ENCODE data around the gene TMEM59. TPM values are rescaled to one million over a fixed set of nuclear protein-coding genes. Genes with fewer than 3 reads are reported as not detected.
A peak's percentile ranks its signal among the peaks of the same experiment; 100 is the strongest.
"Not testable (repeated sequence)": the region's sequence is repeated elsewhere in the genome, so short reads cannot be mapped to it uniquely, and the experiment has no call there.

Gene TMEM59
- total RNA-seq (233 TPM), polyA plus RNA-seq (185 TPM)
- long read RNA-seq, donor 1, full-length matches to known transcripts: 37 of 37 reads
- long read RNA-seq, donor 1, partial matches to known transcripts: 0 of 37 reads
- long read RNA-seq, donor 1, other reads (novel, unspliced or antisense): 0 of 37 reads
- long read RNA-seq, donor 2, full-length matches to known transcripts: 379 of 418 reads
- long read RNA-seq, donor 2, partial matches to known transcripts: 33 of 418 reads
- long read RNA-seq, donor 2, other reads (novel, unspliced or antisense): 6 of 418 reads
- long read RNA-seq, donor 3, full-length matches to known transcripts: 166 of 200 reads
- long read RNA-seq, donor 3, partial matches to known transcripts: 0 of 200 reads
- long read RNA-seq, donor 3, other reads (novel, unspliced or antisense): 34 of 200 reads
- long read RNA-seq, donor 4, full-length matches to known transcripts: 86 of 99 reads
- long read RNA-seq, donor 4, partial matches to known transcripts: 0 of 99 reads
- long read RNA-seq, donor 4, other reads (novel, unspliced or antisense): 13 of 99 reads
- long read RNA-seq, donor 5, full-length matches to known transcripts: 212 of 256 reads
- long read RNA-seq, donor 5, partial matches to known transcripts: 5 of 256 reads
- long read RNA-seq, donor 5, other reads (novel, unspliced or antisense): 39 of 256 reads
- long read RNA-seq, donor 6, full-length matches to known transcripts: 86 of 100 reads
- long read RNA-seq, donor 6, partial matches to known transcripts: 0 of 100 reads
- long read RNA-seq, donor 6, other reads (novel, unspliced or antisense): 14 of 100 reads
- long read RNA-seq, donor 7, full-length matches to known transcripts: 341 of 370 reads
- long read RNA-seq, donor 7, partial matches to known transcripts: 21 of 370 reads
- long read RNA-seq, donor 7, other reads (novel, unspliced or antisense): 8 of 370 reads
- long read RNA-seq, donor 8, full-length matches to known transcripts: 73 of 80 reads
- long read RNA-seq, donor 8, partial matches to known transcripts: 0 of 80 reads
- long read RNA-seq, donor 8, other reads (novel, unspliced or antisense): 7 of 80 reads
- long read RNA-seq, donor 9, full-length matches to known transcripts: 130 of 148 reads
- long read RNA-seq, donor 9, partial matches to known transcripts: 5 of 148 reads
- long read RNA-seq, donor 9, other reads (novel, unspliced or antisense): 13 of 148 reads
- long read RNA-seq, donor 10, full-length matches to known transcripts: 127 of 150 reads
- long read RNA-seq, donor 10, partial matches to known transcripts: 13 of 150 reads
- long read RNA-seq, donor 10, other reads (novel, unspliced or antisense): 10 of 150 reads

- Histone ChIP-seq H3K36me3 (ENCODE audit: control insufficient read depth in 2 of 2, insufficient read depth in 2 of 2, low read length in 1 of 2) (peaks cover 0 to 6% of the 10 kb centered on the region in 2 donors), H3K9me3 (ENCODE audit: control insufficient read depth in 2 of 2, insufficient read depth in 1 of 2, low read length in 1 of 2) (no peaks in the 10 kb centered on the region), H3K4me1 (ENCODE audit: control insufficient read depth in 2 of 2, insufficient read depth in 2 of 2, low read length in 2 of 2) (peaks cover 10 to 14% of the 10 kb centered on the region in 2 donors), H3K27ac (ENCODE audit: low read depth in 1 of 2, low read length in 1 of 2) (peak within 1 kb of the TSS; percentile 89 to 100), H3K27me3 (ENCODE audit: control insufficient read depth in 2 of 2, insufficient read depth in 1 of 2, low read length in 1 of 2) (no peaks in the 10 kb centered on the region), H3K4me3 (ENCODE audit: low read length in 2 of 2) (peak within 1 kb of the TSS; percentile 66 to 77)
- peak; percentile 96 to 99 (median 98) for DNase-seq (ENCODE audit: low read depth in 6 of 9, low spot score in 9 of 9)
- WGBS: under 1% methylated on average over 59 of the region's 59 CpGs
These were observed at the start of gene TMEM59, which contains the start of gene TCEANC2 for GRCh38 chr1:54052934-54053744. Gene TMEM59 (minus strand): TSS chr1:54053204. CDS start chr1:54053188, 16 bp downstream. Gene TCEANC2 (plus strand): TSS chr1:54053608. CDS start chr1:54054423, 815 bp downstream.

- Histone ChIP-seq H3K4me1 (ENCODE audit: control insufficient read depth in 2 of 2, insufficient read depth in 2 of 2, low read length in 2 of 2) (peaks cover 0 to 2% of the 10 kb centered on the region in 2 donors), H3K4me3 (ENCODE audit: low read length in 2 of 2) (no peak overlapping the region), H3K27ac (ENCODE audit: low read depth in 1 of 2, low read length in 1 of 2) (no peak overlapping the region), H3K9me3 (ENCODE audit: control insufficient read depth in 2 of 2, insufficient read depth in 1 of 2, low read length in 1 of 2) (no peaks in the 10 kb centered on the region), H3K27me3 (ENCODE audit: control insufficient read depth in 2 of 2, insufficient read depth in 1 of 2, low read length in 1 of 2) (no peaks in the 10 kb centered on the region), H3K36me3 (ENCODE audit: control insufficient read depth in 2 of 2, insufficient read depth in 2 of 2, low read length in 1 of 2) (peaks cover 13 to 22% of the 10 kb centered on the region in 2 donors)
- 100% methylated on average over 2 of the region's 2 CpGs for WGBS
- DNase-seq (ENCODE audit: low read depth in 6 of 9, low spot score in 9 of 9): no peak
These were observed 47.5 kb upstream of the TMEM59 start for GRCh38 chr1:54100500-54100899.

GRCh38 chr1:54099061-54099610 lies 46.1 kb upstream of the TMEM59 start:
- H3K27me3 ChIP-seq (ENCODE audit: control insufficient read depth in 2 of 2, insufficient read depth in 1 of 2, low read length in 1 of 2): no peaks in the 10 kb centered on the region
- H3K36me3 ChIP-seq (ENCODE audit: control insufficient read depth in 2 of 2, insufficient read depth in 2 of 2, low read length in 1 of 2): peaks cover 13 to 18% of the 10 kb centered on the region in 2 donors
- H3K4me3 ChIP-seq (ENCODE audit: low read length in 2 of 2): no peak overlapping the region
- peaks cover 0 to 2% of the 10 kb centered on the region in 2 donors for H3K4me1 ChIP-seq (ENCODE audit: control insufficient read depth in 2 of 2, insufficient read depth in 2 of 2, low read length in 2 of 2)
- DNase-seq (ENCODE audit: low read depth in 6 of 9, low spot score in 9 of 9): no peak
- WGBS: 72% methylated on average over 6 of the region's 6 CpGs
- H3K27ac ChIP-seq (ENCODE audit: low read depth in 1 of 2, low read length in 1 of 2): no peak overlapping the region
- H3K9me3 ChIP-seq (ENCODE audit: control insufficient read depth in 2 of 2, insufficient read depth in 1 of 2, low read length in 1 of 2): no peaks in the 10 kb centered on the region

GRCh38 chr1:54096877-54097240 lies 43.9 kb upstream of the TMEM59 start:
- WGBS: 88% methylated on average over 7 of the region's 7 CpGs
- no peak overlapping the region for H3K4me3 ChIP-seq (ENCODE audit: low read length in 2 of 2)
- no peak for DNase-seq (ENCODE audit: low read depth in 6 of 9, low spot score in 9 of 9)

GRCh38 chr1:54096227-54096876 lies 43.3 kb upstream of the TMEM59 start:
- H3K27me3 ChIP-seq (ENCODE audit: control insufficient read depth in 2 of 2, insufficient read depth in 1 of 2, low read length in 1 of 2): no peaks in the 10 kb centered on the region
- 82% methylated on average over 25 of the region's 25 CpGs for WGBS
- DNase-seq (ENCODE audit: low read depth in 6 of 9, low spot score in 9 of 9): no peak
- peaks cover 0 to 2% of the 10 kb centered on the region in 2 donors for H3K4me1 ChIP-seq (ENCODE audit: control insufficient read depth in 2 of 2, insufficient read depth in 2 of 2, low read length in 2 of 2)
- no peak overlapping the region for H3K27ac ChIP-seq (ENCODE audit: low read depth in 1 of 2, low read length in 1 of 2)
- no peaks in the 10 kb centered on the region for H3K9me3 ChIP-seq (ENCODE audit: control insufficient read depth in 2 of 2, insufficient read depth in 1 of 2, low read length in 1 of 2)
- no peak overlapping the region for H3K4me3 ChIP-seq (ENCODE audit: low read length in 2 of 2)
- peaks cover 11 to 13% of the 10 kb centered on the region in 2 donors for H3K36me3 ChIP-seq (ENCODE audit: control insufficient read depth in 2 of 2, insufficient read depth in 2 of 2, low read length in 1 of 2)

More at GRCh38 chr1:54096877-54097240, 43.9 kb upstream of the TMEM59 start:
- Histone ChIP-seq H3K27ac (ENCODE audit: low read depth in 1 of 2, low read length in 1 of 2) (no peak overlapping the region), H3K27me3 (ENCODE audit: control insufficient read depth in 2 of 2, insufficient read depth in 1 of 2, low read length in 1 of 2) (no peaks in the 10 kb centered on the region), H3K9me3 (ENCODE audit: control insufficient read depth in 2 of 2, insufficient read depth in 1 of 2, low read length in 1 of 2) (no peaks in the 10 kb centered on the region), H3K36me3 (ENCODE audit: control insufficient read depth in 2 of 2, insufficient read depth in 2 of 2, low read length in 1 of 2) (peaks cover 11 to 13% of the 10 kb centered on the region in 2 donors), H3K4me1 (ENCODE audit: control insufficient read depth in 2 of 2, insufficient read depth in 2 of 2, low read length in 2 of 2) (peaks cover 0 to 2% of the 10 kb centered on the region in 2 donors)

GRCh38 chr1:54095546-54096226 lies 42.7 kb upstream of the TMEM59 start:
- Histone ChIP-seq H3K4me1 (ENCODE audit: control insufficient read depth in 2 of 2, insufficient read depth in 2 of 2, low read length in 2 of 2) (peaks cover 0 to 2% of the 10 kb centered on the region in 2 donors), H3K9me3 (ENCODE audit: control insufficient read depth in 2 of 2, insufficient read depth in 1 of 2, low read length in 1 of 2) (no peaks in the 10 kb centered on the region), H3K27ac (ENCODE audit: low read depth in 1 of 2, low read length in 1 of 2) (no peak overlapping the region), H3K27me3 (ENCODE audit: control insufficient read depth in 2 of 2, insufficient read depth in 1 of 2, low read length in 1 of 2) (no peaks in the 10 kb centered on the region), H3K4me3 (ENCODE audit: low read length in 2 of 2) (no peak overlapping the region), H3K36me3 (ENCODE audit: control insufficient read depth in 2 of 2, insufficient read depth in 2 of 2, low read length in 1 of 2) (peaks cover 11 to 13% of the 10 kb centered on the region in 2 donors)
- 60% methylated on average over 8 of the region's 8 CpGs for WGBS
- DNase-seq (ENCODE audit: low read depth in 6 of 9, low spot score in 9 of 9): no peak

- not testable (repeated sequence) for H3K27me3 ChIP-seq (ENCODE audit: control insufficient read depth in 2 of 2, insufficient read depth in 1 of 2, low read length in 1 of 2); H3K27ac ChIP-seq (ENCODE audit: low read depth in 1 of 2, low read length in 1 of 2); H3K4me3 ChIP-seq (ENCODE audit: low read length in 2 of 2); H3K4me1 ChIP-seq (ENCODE audit: control insufficient read depth in 2 of 2, insufficient read depth in 2 of 2, low read length in 2 of 2); DNase-seq (ENCODE audit: low read depth in 6 of 9, low spot score in 9 of 9); H3K9me3 ChIP-seq (ENCODE audit: control insufficient read depth in 2 of 2, insufficient read depth in 1 of 2, low read length in 1 of 2)
- WGBS: 97% methylated on average over 1 of the region's 1 CpG
- peaks cover 13% of the 10 kb centered on the region in 2 donors for H3K36me3 ChIP-seq (ENCODE audit: control insufficient read depth in 2 of 2, insufficient read depth in 2 of 2, low read length in 1 of 2)
These were observed 41.7 kb upstream of the TMEM59 start for GRCh38 chr1:54094730-54095105.
